OCI-LY3 (cell line): ENCODE measurements around the gene CHD6.

ENCODE experiments used
- H2AFZ ChIP-seq: fragments of 200-600, 300-600 bp; shearing (Covaris generic); 2 replicates; pipeline ENCODE4 v1.6.0; 2014; ENCODE audit warnings: antibody characterized with exemption, low read depth, low read length
- H3K27ac ChIP-seq: fragments of 200-600, 300-600 bp; sonication (generic); 2 replicates; pipeline ENCODE4 v1.5.1; 2014; ENCODE audit warnings: mild to moderate bottlenecking, low read length, moderate library complexity, mixed read lengths
- H3K27me3 ChIP-seq: fragments of 200-600, 300-600 bp; sonication (generic); 2 replicates; pipeline ENCODE4 v1.6.1; 2014; ENCODE audit warnings: low read depth, low read length, mixed read lengths
- H3K36me3 ChIP-seq: fragments of 200-600, 300-600 bp; sonication (generic); replicated peaks from 2 replicates; pipeline ENCODE3; 2014; ENCODE audit warnings: low read depth, low read length, mixed read lengths
- H3K4me1 ChIP-seq: fragments of 300-600, 200-600 bp; sonication (generic); 2 replicates; pipeline ENCODE4 v1.6.1; 2014; ENCODE audit warnings: low read length, mixed read lengths
- H3K4me2 ChIP-seq: fragments of 200-600, 300-600 bp; sonication (generic); 2 replicates; pipeline ENCODE4 v1.6.1; 2014; ENCODE audit warnings: low read length, mixed read lengths
- H3K4me3 ChIP-seq: fragments of 300-600, 200-600 bp; sonication (generic); 2 replicates; pipeline ENCODE4 v1.5.1; 2014; ENCODE audit warnings: antibody characterized with exemption, mild to moderate bottlenecking, low read length, moderate library complexity
- H3K79me2 ChIP-seq: fragments of 300-600, 200-600 bp; shearing (Covaris generic); 2 replicates; pipeline ENCODE4 v1.6.1; 2014; ENCODE audit warnings: mild to moderate bottlenecking, low read length, mixed read lengths
- H3K9ac ChIP-seq: fragments of 300-600, 200-600 bp; shearing (Covaris generic); 2 replicates; pipeline ENCODE4 v1.6.0; 2014; ENCODE audit warnings: mild to moderate bottlenecking, low read length, moderate library complexity
- H3K9me3 ChIP-seq: fragments of 200-600, 300-600 bp; shearing (Covaris generic); 2 replicates; pipeline ENCODE4 v1.6.1; 2014; ENCODE audit warnings: low read length, mixed read lengths; ENCODE audit not compliant: insufficient read depth
- H4K20me1 ChIP-seq: fragments of 200-600, 300-600 bp; sonication (generic); 2 replicates; pipeline ENCODE4 v1.6.1; 2016; ENCODE audit warnings: low read length, mixed read lengths; ENCODE audit not compliant: insufficient read depth
- EZH2phosphoT487 ChIP-seq: fragments of 200-600 bp; shearing (Covaris generic); IDR thresholded peaks from 2 replicates; pipeline ENCODE4 v1.6.1; 2018; ENCODE audit warnings: antibody characterized with exemption, mixed run types, low read depth
- TF ChIP-seq, protein P1 (sequence below): fragments of 200-600, 300-600 bp; sonication (generic); IDR thresholded peaks from 2 replicates; pipeline ENCODE4 v1.5.1; 2014; ENCODE audit warnings: antibody characterized with exemption, low read length, low read depth

CHD6 gene

DNA sequence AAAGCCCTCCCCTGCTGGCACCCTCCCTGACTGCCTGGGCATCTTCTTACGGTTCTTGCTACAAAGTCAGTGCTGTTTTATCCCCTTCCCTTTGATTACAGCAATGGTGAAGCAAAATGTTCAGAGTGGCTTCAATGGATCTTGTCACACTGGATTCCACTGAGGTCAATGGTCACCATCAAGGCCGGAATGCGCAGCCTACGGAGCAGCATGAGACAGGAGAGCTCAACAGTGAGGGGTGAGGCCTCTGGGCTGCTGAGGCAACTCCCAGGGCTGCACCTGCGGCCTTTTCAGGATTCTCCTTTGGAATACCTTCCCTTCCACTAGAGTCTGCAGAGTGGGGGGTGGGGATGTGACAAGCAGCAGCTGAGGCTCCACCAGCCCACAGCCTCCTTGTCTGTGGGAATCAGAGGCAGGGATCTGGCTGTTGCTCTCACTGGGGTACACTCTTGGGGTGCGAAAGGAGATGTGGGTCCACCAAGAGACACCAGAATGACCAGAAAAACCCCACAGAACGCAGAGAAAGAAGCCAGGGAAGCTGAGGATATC lies 211.2 kb downstream of the CHD6 start:
- TF ChIP-seq EZH2phosphoT487: no peak
- TF ChIP-seq, protein P1, sequence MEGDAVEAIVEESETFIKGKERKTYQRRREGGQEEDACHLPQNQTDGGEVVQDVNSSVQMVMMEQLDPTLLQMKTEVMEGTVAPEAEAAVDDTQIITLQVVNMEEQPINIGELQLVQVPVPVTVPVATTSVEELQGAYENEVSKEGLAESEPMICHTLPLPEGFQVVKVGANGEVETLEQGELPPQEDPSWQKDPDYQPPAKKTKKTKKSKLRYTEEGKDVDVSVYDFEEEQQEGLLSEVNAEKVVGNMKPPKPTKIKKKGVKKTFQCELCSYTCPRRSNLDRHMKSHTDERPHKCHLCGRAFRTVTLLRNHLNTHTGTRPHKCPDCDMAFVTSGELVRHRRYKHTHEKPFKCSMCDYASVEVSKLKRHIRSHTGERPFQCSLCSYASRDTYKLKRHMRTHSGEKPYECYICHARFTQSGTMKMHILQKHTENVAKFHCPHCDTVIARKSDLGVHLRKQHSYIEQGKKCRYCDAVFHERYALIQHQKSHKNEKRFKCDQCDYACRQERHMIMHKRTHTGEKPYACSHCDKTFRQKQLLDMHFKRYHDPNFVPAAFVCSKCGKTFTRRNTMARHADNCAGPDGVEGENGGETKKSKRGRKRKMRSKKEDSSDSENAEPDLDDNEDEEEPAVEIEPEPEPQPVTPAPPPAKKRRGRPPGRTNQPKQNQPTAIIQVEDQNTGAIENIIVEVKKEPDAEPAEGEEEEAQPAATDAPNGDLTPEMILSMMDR: no peak
- peaks cover 75% of the 10 kb centered on the region for H3K36me3 ChIP-seq

DNA sequence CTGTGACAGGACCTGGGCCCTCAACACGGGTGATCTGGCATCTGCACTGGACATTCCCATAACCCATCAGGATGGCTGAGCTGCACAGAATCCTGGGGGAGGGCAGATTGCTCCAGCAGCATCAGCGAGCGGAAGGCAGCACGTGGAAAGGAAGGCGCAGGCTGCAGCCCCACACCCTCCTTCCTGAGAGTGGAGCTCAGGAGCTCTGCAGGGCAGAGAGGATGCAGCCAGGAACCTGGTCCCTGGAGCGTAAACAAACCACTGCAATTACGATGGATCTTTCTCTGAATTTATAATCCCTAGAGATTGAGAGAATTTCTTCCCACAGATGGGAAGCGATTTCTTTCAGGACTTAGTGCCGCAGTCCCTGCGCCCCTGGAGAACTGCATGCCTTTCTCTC lies 211.8 kb downstream of the CHD6 start:
- Histone ChIP-seq H3K9me3 (no peaks in the 10 kb centered on the region), H3K4me3 (no peak overlapping the region), H3K27me3 (no peaks in the 10 kb centered on the region), H4K20me1 (no peaks in the 10 kb centered on the region), H3K79me2 (no peaks in the 10 kb centered on the region), H3K4me2 (no peak overlapping the region), H3K36me3 (peaks cover 69% of the 10 kb centered on the region), H3K9ac (no peak overlapping the region), H3K4me1 (peaks cover 22% of the 10 kb centered on the region), H3K27ac (no peak overlapping the region), H2AFZ (no peak overlapping the region)
- no peak for TF ChIP-seq EZH2phosphoT487
- TF ChIP-seq, protein P1: no peak

More for the DNA sequence above, 211.2 kb downstream of the CHD6 start:
- H3K4me1 ChIP-seq: peaks cover 23% of the 10 kb centered on the region
- no peaks in the 10 kb centered on the region for H4K20me1 ChIP-seq
- no peaks in the 10 kb centered on the region for H3K27me3 ChIP-seq
- no peak overlapping the region for H3K4me3 ChIP-seq
- no peak overlapping the region for H3K4me2 ChIP-seq
- H2AFZ ChIP-seq: no peak overlapping the region
- H3K79me2 ChIP-seq: no peaks in the 10 kb centered on the region
- no peak overlapping the region for H3K27ac ChIP-seq
- no peaks in the 10 kb centered on the region for H3K9me3 ChIP-seq
- no peak overlapping the region for H3K9ac ChIP-seq

DNA sequence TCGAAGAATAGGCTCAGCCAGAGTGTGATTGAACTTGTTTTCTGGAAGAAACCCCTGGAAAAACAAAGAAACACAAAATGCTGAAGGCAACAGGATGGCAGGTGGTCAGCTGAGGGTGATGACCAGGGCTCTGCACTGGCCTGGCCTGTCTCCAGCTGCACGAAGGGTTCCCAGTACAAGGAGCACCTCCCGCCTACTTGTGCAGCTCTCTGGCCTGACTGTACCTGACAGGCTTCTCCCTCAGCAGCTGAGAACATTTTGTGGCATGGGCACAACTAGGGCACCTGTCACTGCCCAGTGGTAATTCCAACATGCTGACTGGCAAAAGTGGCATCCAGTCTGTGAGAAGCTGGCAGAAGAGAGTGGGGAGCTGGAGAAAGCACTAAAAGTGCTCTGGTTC lies 212.7 kb downstream of the CHD6 start:
- H3K36me3 ChIP-seq: peaks cover 61% of the 10 kb centered on the region
- H3K27me3 ChIP-seq: no peaks in the 10 kb centered on the region
- no peak overlapping the region for H3K4me2 ChIP-seq
- H3K4me3 ChIP-seq: no peak overlapping the region
- H2AFZ ChIP-seq: no peak overlapping the region
- H4K20me1 ChIP-seq: no peaks in the 10 kb centered on the region
- H3K79me2 ChIP-seq: no peaks in the 10 kb centered on the region
- no peak overlapping the region for H3K27ac ChIP-seq
- H3K9me3 ChIP-seq: no peaks in the 10 kb centered on the region
- peaks cover 22% of the 10 kb centered on the region for H3K4me1 ChIP-seq
- TF ChIP-seq EZH2phosphoT487: no peak
- TF ChIP-seq, protein P1: no peak
- no peak overlapping the region for H3K9ac ChIP-seq

DNA sequence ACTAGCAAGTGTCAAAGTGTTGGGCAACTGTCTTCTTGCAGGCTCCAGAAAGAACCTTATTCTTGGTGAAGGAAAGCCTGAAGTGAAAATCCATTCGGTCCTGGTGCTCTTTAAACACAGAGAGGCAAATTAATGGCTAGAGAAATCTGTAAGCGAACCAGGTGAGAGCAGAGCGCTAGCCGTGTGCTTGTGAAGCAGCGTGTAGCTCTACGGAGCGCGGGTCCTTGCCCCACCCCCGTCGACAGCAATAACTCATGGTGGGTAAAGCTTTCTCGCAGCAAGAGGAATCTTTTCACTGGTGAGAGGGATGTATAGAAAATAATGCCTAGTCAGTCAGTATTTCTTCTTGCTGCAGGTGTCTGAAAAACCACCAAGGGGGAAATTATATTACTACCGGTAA lies 214.6 kb downstream of the CHD6 start:
- H2AFZ ChIP-seq: no peak overlapping the region
- H3K27ac ChIP-seq: peak overlapping the region; percentile 65
- H3K27me3 ChIP-seq: no peaks in the 10 kb centered on the region
- H3K9me3 ChIP-seq: no peaks in the 10 kb centered on the region
- peak overlapping the region; percentile 58 for H3K4me2 ChIP-seq
- peak overlapping the region; percentile 2; the same call in 1 of the 2 replicates for H3K4me3 ChIP-seq
- TF ChIP-seq, protein P1: no peak
- no peak for TF ChIP-seq EZH2phosphoT487
- no peaks in the 10 kb centered on the region for H3K79me2 ChIP-seq
- H3K4me1 ChIP-seq: peaks cover 22% of the 10 kb centered on the region
- H4K20me1 ChIP-seq: no peaks in the 10 kb centered on the region
- peaks cover 47% of the 10 kb centered on the region for H3K36me3 ChIP-seq
- H3K9ac ChIP-seq: no peak overlapping the region; the same call in 1 of the 2 replicates
